ENCODE data around the gene DPH6. TPM values are rescaled to one million over a fixed set of nuclear protein-coding genes. Genes with fewer than 3 reads are reported as not detected.

The DPH6 gene
- total RNA-seq, 1 experiment from 2014 or later, result 31.7 TPM

DNA sequence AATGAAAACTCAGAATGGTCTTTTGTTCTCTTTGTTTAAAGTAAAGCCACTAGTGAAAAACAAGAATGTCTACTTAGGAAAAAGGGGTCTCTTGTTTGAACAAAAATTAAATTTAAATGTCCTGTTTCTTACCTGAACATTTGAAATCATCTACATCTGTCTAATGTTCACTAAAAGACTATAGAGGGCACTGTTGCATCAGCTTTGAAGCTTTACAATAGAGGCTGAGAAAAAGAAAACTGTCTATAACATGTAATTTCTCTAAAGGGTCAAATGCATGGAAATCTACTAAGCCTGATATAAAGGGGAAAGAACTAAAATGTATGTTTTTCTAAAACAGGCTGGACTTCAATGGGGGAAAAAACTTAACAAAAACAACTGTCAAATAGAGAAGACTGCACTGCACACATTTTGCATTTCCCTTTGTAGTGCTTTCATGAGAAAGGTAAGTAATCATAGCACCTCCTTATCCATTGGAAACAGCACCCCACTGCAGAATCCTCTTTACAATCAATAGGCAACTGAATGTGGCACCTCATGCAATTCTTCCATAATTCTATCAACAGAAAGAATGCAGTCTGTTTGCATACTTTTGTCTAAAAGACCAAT lies 26.3 kb downstream of the DPH6 start:
- CTCF ChIA-PET, result interaction anchor here (0.5 to 1.8 kb wide), 7 partner anchors 203 to 960 kb away, joined by 3 to 9 read pairs (median 3); no protein-coding TSS in a partner anchor
- POLR2A ChIA-PET, result interaction anchor here (0.7 kb wide), 2 partner anchors 187 to 348 kb away, joined by 3 to 8 read pairs; no protein-coding TSS in a partner anchor
- no peaks in the 10 kb centered on the region for H3K27me3 Mint-ChIP-seq (ENCODE audit: low read depth)

DNA sequence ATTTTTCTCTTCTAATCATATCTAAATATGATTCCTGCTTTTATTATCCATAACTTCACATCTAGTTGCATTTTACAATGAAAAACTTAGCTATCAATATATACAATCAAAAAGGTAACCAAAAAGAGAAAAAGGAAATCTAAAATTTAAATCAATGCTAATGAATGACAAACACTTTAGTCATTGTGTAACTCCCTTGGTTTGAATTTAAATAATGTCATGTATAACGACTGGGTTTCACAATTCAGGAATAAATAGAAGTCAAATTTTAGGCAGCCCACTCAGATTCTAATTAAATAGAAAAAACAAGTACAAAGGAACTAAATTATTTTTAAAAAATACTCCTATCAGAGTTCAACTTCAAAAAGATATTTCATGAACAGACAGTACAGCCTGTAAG lies 26.9 kb downstream of the DPH6 start:
- Mint-ChIP-seq H3K27ac (no peak overlapping the region), H3K4me1 (peaks cover 45% of the 10 kb centered on the region), H3K27me3 (ENCODE audit: low read depth) (no peaks in the 10 kb centered on the region), H3K4me3 (0 out of 2 replicates have a peak overlapping the region, but pooled peaks have one; percentile 22), H3K9me3 (no peaks in the 10 kb centered on the region), H3K36me3 (no peaks in the 10 kb centered on the region)
- DNase-seq (ENCODE audit: low spot score), result no peak
- ATAC-seq, result no peak
- CTCF ChIA-PET, result interaction anchor here (0.5 to 1.8 kb wide), 5 partner anchors 204 to 960 kb away, joined by 3 to 9 read pairs (median 3); no protein-coding TSS in a partner anchor
- POLR2A ChIA-PET, result no interaction called here
- no peak for TF ChIP-seq TCF7 (CRISPR knock-in tag; IDR thresholded peaks at IDR 0.05; ENCODE audit: low read depth)
- TF ChIP-seq, protein P1, sequence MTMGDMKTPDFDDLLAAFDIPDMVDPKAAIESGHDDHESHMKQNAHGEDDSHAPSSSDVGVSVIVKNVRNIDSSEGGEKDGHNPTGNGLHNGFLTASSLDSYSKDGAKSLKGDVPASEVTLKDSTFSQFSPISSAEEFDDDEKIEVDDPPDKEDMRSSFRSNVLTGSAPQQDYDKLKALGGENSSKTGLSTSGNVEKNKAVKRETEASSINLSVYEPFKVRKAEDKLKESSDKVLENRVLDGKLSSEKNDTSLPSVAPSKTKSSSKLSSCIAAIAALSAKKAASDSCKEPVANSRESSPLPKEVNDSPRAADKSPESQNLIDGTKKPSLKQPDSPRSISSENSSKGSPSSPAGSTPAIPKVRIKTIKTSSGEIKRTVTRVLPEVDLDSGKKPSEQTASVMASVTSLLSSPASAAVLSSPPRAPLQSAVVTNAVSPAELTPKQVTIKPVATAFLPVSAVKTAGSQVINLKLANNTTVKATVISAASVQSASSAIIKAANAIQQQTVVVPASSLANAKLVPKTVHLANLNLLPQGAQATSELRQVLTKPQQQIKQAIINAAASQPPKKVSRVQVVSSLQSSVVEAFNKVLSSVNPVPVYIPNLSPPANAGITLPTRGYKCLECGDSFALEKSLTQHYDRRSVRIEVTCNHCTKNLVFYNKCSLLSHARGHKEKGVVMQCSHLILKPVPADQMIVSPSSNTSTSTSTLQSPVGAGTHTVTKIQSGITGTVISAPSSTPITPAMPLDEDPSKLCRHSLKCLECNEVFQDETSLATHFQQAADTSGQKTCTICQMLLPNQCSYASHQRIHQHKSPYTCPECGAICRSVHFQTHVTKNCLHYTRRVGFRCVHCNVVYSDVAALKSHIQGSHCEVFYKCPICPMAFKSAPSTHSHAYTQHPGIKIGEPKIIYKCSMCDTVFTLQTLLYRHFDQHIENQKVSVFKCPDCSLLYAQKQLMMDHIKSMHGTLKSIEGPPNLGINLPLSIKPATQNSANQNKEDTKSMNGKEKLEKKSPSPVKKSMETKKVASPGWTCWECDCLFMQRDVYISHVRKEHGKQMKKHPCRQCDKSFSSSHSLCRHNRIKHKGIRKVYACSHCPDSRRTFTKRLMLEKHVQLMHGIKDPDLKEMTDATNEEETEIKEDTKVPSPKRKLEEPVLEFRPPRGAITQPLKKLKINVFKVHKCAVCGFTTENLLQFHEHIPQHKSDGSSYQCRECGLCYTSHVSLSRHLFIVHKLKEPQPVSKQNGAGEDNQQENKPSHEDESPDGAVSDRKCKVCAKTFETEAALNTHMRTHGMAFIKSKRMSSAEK (CRISPR knock-in tag; IDR thresholded peaks at IDR 0.05; ENCODE audit: borderline replicate concordance), result no peak
- TF ChIP-seq, protein P2, sequence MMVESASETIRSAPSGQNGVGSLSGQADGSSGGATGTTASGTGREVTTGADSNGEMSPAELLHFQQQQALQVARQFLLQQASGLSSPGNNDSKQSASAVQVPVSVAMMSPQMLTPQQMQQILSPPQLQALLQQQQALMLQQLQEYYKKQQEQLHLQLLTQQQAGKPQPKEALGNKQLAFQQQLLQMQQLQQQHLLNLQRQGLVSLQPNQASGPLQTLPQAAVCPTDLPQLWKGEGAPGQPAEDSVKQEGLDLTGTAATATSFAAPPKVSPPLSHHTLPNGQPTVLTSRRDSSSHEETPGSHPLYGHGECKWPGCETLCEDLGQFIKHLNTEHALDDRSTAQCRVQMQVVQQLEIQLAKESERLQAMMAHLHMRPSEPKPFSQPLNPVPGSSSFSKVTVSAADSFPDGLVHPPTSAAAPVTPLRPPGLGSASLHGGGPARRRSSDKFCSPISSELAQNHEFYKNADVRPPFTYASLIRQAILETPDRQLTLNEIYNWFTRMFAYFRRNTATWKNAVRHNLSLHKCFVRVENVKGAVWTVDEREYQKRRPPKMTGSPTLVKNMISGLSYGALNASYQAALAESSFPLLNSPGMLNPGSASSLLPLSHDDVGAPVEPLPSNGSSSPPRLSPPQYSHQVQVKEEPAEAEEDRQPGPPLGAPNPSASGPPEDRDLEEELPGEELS (CRISPR knock-in tag; IDR thresholded peaks at IDR 0.05), result no peak
- TF ChIP-seq, protein P3, sequence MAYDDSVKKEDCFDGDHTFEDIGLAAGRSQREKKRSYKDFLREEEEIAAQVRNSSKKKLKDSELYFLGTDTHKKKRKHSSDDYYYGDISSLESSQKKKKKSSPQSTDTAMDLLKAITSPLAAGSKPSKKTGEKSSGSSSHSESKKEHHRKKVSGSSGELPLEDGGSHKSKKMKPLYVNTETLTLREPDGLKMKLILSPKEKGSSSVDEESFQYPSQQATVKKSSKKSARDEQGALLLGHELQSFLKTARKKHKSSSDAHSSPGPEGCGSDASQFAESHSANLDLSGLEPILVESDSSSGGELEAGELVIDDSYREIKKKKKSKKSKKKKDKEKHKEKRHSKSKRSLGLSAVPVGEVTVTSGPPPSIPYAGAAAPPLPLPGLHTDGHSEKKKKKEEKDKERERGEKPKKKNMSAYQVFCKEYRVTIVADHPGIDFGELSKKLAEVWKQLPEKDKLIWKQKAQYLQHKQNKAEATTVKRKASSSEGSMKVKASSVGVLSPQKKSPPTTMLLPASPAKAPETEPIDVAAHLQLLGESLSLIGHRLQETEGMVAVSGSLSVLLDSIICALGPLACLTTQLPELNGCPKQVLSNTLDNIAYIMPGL (CRISPR knock-in tag; IDR thresholded peaks at IDR 0.05), result no peak
- TF ChIP-seq, protein P4, sequence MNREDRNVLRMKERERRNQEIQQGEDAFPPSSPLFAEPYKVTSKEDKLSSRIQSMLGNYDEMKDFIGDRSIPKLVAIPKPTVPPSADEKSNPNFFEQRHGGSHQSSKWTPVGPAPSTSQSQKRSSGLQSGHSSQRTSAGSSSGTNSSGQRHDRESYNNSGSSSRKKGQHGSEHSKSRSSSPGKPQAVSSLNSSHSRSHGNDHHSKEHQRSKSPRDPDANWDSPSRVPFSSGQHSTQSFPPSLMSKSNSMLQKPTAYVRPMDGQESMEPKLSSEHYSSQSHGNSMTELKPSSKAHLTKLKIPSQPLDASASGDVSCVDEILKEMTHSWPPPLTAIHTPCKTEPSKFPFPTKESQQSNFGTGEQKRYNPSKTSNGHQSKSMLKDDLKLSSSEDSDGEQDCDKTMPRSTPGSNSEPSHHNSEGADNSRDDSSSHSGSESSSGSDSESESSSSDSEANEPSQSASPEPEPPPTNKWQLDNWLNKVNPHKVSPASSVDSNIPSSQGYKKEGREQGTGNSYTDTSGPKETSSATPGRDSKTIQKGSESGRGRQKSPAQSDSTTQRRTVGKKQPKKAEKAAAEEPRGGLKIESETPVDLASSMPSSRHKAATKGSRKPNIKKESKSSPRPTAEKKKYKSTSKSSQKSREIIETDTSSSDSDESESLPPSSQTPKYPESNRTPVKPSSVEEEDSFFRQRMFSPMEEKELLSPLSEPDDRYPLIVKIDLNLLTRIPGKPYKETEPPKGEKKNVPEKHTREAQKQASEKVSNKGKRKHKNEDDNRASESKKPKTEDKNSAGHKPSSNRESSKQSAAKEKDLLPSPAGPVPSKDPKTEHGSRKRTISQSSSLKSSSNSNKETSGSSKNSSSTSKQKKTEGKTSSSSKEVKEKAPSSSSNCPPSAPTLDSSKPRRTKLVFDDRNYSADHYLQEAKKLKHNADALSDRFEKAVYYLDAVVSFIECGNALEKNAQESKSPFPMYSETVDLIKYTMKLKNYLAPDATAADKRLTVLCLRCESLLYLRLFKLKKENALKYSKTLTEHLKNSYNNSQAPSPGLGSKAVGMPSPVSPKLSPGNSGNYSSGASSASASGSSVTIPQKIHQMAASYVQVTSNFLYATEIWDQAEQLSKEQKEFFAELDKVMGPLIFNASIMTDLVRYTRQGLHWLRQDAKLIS (CRISPR knock-in tag; IDR thresholded peaks at IDR 0.05; ENCODE audit: borderline replicate concordance), result no peak
- TF ChIP-seq KAT7 (CRISPR knock-in tag; IDR thresholded peaks at IDR 0.05; ENCODE audit: borderline replicate concordance), result no peak
- TF ChIP-seq, protein P5, sequence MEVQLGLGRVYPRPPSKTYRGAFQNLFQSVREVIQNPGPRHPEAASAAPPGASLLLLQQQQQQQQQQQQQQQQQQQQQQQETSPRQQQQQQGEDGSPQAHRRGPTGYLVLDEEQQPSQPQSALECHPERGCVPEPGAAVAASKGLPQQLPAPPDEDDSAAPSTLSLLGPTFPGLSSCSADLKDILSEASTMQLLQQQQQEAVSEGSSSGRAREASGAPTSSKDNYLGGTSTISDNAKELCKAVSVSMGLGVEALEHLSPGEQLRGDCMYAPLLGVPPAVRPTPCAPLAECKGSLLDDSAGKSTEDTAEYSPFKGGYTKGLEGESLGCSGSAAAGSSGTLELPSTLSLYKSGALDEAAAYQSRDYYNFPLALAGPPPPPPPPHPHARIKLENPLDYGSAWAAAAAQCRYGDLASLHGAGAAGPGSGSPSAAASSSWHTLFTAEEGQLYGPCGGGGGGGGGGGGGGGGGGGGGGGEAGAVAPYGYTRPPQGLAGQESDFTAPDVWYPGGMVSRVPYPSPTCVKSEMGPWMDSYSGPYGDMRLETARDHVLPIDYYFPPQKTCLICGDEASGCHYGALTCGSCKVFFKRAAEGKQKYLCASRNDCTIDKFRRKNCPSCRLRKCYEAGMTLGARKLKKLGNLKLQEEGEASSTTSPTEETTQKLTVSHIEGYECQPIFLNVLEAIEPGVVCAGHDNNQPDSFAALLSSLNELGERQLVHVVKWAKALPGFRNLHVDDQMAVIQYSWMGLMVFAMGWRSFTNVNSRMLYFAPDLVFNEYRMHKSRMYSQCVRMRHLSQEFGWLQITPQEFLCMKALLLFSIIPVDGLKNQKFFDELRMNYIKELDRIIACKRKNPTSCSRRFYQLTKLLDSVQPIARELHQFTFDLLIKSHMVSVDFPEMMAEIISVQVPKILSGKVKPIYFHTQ (CRISPR knock-in tag; IDR thresholded peaks at IDR 0.05), result no peak
- TF ChIP-seq TEAD1 (CRISPR knock-in tag; IDR thresholded peaks at IDR 0.05), result no peak

More for the DNA sequence above, 26.3 kb downstream of the DPH6 start:
- no peaks in the 10 kb centered on the region for H3K9me3 Mint-ChIP-seq
- H3K27ac Mint-ChIP-seq, result peak overlapping the region; percentile 42; the same call in 1 of the 2 replicates
- H3K4me1 Mint-ChIP-seq, result peaks cover 45% of the 10 kb centered on the region
- peak; percentile 62 for ATAC-seq
- no peak for DNase-seq (ENCODE audit: low spot score)
- no peaks in the 10 kb centered on the region for H3K36me3 Mint-ChIP-seq
- no peak overlapping the region for H3K4me3 Mint-ChIP-seq
- TF ChIP-seq, protein P6, sequence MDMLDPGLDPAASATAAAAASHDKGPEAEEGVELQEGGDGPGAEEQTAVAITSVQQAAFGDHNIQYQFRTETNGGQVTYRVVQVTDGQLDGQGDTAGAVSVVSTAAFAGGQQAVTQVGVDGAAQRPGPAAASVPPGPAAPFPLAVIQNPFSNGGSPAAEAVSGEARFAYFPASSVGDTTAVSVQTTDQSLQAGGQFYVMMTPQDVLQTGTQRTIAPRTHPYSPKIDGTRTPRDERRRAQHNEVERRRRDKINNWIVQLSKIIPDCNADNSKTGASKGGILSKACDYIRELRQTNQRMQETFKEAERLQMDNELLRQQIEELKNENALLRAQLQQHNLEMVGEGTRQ (CRISPR knock-in tag; IDR thresholded peaks at IDR 0.05), result no peak
- TF ChIP-seq, protein P7, sequence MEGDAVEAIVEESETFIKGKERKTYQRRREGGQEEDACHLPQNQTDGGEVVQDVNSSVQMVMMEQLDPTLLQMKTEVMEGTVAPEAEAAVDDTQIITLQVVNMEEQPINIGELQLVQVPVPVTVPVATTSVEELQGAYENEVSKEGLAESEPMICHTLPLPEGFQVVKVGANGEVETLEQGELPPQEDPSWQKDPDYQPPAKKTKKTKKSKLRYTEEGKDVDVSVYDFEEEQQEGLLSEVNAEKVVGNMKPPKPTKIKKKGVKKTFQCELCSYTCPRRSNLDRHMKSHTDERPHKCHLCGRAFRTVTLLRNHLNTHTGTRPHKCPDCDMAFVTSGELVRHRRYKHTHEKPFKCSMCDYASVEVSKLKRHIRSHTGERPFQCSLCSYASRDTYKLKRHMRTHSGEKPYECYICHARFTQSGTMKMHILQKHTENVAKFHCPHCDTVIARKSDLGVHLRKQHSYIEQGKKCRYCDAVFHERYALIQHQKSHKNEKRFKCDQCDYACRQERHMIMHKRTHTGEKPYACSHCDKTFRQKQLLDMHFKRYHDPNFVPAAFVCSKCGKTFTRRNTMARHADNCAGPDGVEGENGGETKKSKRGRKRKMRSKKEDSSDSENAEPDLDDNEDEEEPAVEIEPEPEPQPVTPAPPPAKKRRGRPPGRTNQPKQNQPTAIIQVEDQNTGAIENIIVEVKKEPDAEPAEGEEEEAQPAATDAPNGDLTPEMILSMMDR (IDR thresholded peaks at IDR 0.05), result peak; percentile 49; the same call in 1 of the 2 replicates
- TF ChIP-seq, protein P8, sequence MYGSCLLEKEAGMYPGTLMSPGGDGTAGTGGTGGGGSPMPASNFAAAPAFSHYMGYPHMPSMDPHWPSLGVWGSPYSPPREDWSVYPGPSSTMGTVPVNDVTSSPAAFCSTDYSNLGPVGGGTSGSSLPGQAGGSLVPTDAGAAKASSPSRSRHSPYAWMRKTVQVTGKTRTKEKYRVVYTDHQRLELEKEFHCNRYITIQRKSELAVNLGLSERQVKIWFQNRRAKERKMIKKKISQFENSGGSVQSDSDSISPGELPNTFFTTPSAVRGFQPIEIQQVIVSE (CRISPR knock-in tag; IDR thresholded peaks at IDR 0.05; ENCODE audit: borderline replicate concordance), result no peak
